ENCODE data around the gene SMARCC1.

SMARCC1 gene

DNA sequence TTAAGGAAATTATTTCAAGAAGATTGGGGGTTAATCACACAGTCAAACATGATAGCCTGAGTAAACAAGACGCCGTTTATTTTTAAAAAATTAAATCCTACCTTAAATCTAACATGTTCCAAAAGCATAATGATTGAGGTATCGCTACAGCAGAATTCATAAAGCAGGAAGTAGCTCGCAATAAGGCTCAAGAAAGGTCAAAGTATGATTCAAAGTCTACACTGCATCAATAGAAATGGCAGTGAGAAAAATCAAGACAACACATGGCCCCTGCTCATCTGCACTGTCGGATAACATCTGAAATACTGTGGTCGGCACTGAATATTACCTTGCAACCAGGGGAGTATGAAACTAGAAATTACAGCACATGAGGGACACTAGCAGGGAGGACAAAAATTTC, 93.2 kb downstream of the SMARCC1 start:
- no peak for DNase-seq

DNA sequence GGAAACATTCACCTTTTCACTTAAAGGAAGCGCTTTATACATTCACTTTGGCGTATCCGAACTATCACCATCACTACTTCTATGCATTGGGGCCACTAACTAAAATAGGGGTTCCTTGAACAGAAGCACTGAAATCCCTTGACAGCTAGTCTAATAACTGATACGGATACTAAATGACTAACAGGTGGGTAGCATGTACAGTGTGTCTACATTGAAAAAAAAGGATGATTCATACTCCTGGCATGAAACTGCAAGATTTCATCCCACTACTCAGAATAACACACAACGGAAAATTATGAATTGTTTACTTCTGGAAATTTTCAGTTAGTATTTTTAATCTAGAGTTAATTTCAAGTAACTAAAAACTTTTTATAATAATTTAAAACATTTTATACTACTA, 96.7 kb downstream of the SMARCC1 start:
- no peak for DNase-seq

DNA sequence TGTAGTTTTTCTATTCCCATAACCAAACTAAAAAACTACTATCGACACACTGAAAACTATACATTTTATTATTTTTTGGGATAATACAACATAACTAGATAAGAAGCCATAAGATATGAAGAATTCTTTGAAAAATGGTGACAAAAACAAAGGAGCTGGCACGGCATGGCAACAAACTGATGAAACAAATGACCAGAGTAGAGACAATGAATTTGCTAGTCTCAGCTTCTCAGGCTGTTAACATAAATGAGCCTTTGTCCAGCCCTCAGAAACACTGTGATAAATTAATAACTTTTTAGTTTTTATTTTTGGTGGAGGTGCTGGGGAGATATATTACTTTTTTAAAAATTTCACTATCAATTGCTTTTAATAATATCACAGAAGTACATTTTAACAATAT, 100.7 kb downstream of the SMARCC1 start:
- DNase-seq, result no peak

DNA sequence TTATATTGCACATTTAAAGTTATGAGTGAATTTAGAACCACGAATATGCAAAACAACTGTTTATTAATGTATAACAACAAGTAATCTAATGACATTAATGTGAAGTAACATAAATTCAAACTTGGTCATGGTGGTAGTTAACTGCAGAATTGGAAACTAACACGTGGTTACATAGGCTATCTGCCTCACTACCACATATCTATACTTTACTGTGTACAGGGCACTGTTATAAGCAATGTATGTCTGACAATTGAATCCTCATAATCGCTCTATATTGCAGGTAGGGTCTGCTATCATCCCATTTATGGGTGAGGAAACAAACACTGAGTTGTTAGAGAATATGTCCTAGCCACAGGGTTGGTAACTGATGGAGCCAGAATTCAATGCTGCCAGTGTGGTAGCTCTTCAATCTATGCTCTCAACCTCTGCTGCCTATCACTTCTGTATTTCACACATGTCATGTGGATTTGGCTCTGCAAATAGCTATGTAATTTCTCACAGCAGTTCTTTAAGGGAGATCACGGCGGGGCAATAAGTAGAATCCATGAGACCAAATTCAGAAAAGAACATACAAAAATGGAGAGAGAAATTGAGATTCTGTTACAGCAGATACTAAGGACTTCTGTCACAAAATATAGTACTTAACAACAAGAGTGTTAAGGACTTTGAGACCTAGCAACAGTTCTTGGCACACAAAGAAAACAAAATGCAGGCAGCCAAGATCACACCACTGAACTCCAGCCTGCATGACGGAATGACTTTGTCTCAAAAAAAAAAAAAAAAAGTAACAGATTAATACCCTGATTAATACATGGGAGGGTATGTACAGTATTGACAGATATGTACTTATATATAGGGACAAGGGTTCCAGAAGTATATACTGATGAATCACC, 103.0 kb downstream of the SMARCC1 start:
- no peak for DNase-seq

DNA sequence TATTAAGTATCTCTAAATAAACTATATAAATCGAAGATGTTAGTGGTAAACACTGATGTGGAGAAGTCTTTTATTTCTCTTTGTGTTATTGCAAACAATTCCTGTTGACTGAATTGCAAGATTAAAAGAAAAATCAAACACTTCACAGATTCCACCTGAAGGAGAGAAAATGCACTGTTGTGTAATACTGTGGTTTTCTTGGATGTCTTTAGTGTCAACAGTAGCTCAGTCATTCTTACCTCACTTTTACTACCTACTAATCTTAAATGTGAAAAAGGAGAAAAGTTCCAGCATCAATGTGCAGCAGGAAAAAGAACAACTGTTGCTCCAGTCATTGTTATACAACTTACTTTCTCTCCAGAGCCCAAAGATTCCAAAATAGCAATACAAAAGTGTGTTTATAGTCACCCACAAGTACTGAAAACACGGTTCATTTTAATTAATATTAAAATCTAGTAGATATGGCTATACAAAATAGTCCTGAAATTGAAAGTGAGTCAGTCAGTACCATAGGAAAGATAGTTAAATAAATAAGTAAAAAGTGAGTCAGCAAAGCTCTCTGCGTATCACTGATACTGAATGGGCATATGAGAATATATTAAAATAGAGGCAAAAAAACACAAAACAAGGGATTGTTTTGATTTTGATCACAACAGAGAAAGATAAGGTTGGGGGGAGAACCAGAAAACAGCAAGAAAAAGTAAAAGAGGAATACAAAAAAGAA, 112.5 kb downstream of the SMARCC1 start:
- DNase-seq, result no peak

DNA sequence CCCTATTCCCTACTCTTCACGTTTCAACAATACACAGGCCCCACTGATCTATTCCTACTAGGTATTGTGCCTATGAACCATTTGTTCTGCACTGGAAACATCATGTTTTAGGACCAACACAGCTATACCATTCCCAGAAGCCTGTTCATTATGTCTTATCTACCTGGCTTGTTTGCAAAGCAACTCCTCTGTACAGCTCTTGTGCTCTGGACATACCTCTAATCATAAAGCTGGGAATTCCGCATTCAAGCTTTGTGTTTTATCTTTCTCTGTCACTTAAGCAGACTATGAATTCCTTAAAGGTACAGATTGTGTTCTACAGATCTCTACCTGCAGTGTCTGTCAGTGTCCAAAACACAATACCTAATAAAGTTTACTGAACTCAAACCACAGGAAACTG, 115.6 kb downstream of the SMARCC1 start:
- no peak for DNase-seq

DNA sequence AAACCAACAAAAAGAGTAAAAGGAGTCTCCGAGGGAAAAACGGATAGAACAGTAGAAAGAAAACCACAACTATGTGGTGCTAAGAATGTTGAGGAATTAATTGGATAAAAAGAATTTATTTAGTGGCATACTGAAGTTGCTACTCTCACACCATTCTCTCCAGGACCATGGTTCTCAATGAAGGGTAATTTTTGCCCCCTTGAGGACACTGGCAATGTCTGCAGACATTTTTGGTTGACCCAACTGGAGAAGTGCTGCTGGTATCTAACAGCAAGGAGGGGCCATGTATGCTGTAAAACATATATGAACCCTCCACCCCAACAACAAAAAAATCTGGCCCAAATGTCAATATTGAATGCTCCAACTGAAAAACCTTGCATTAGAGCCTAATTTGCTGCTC, 117.2 kb downstream of the SMARCC1 start:
- no peak for DNase-seq

DNA sequence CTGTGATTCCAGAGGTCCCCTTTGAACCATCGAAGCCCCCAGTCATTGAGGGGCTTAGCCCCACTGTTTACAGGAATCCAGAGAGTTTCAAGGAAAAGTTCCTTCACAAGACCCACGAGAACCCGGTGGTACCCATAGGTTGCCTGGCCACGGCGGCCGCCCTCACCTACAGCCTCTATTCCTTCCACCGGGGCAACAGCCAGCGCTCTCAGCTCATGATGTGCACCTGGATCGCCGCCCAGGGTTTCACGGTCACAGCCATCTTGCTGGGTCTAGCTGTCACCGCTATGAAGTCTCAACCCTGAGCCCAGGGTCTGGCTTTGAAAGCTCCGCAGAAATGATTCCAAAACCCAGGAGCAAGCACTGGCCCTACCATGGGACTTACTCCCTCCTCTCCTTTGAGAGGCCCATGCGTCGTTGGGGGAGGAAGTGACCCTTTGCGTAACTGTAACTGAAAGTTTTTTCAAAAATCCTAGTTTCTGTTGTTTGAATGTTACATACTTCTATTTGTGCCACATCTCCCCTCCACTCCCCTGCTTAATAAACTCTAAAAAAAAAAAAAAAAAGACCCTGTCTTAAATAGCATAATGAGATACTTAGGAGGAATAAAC, 118.0 kb downstream of the SMARCC1 start:
- no peak for DNase-seq

DNA sequence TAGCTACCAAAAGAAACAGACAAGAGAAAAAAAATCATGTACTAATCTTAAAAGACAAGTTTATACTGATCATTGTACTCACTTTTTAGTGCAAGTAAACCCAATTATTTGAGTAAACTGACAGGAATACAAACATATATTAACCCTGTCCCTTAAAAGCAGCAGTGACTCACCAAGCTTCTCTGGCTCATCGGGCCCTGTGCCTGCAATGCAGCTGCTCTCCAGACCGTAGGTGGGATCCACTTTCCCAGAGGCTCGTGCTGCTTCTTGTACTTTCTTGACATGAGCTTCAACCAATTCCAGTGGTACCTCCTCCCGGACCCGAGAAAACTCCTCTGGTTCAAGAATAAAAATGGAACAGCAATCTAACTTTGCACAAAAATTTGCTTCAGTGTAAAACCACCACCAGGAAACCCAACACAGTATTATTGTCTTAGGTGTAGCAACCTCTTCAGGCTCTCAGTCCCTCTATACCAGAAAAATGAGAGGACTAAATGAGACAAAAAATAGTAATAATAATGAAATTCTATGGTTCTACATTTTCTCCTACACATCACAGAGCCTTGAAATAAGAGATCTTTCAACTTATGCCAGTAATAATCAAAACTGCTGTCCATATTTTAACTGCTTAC, 120.5 kb downstream of the SMARCC1 start:
- peak; percentile 6 for DNase-seq

DNA sequence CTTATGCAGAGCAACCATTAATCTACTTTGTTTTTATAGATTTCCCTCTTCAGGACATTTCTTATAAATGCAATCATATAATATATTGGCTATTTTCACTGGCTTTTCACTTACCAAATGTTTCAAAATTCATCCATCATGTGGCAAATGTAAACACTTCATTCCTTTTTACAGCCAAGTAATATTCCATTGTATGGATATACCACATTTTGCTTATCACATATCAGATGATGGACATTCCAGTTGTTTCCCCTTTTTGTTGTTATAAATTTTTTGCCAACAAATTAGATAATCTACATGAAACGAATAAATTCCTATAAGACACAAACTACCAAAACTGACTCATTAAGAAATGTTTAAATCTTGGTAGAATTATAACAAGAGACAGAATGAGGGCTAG, 123.2 kb downstream of the SMARCC1 start:
- DNase-seq, result no peak

DNA sequence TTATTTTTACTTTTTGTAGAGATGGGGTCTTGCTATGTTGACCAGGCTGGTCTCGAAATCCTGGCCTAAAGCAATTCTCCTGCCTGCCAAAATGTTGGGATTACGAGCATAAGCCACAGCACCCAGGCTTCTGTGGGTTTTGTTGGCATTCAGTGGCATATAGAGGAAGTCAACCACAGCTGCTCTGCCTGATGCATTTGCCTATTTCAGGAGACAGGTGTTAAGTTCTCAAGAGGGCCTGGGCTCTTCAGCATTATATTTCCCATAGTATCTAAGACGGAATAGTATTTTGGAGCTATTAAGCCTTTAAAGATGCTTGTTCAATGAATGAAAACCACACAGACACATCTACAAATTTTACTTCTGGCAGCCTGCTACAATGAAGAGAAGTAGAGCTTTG, 129.6 kb downstream of the SMARCC1 start:
- DNase-seq, result no peak

DNA sequence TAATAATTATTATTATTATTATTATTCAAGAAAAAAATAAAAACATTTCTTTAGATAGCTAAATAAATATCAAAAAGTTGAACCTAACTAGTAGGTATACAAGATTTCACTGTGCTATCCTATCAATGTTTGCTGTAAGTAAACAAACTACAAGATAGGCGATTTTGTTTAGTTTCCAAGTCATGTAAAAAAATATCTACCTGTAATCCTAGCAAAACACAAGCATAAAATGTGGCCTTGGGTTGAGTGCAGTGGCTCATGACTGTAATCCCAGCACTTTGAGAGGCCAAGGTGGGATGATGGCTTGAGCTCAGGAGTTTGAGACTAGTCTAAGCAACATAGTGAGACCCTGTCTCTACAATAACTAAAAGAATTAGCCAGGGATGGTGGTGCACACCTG, 131.4 kb downstream of the SMARCC1 start:
- DNase-seq, result no peak

DNA sequence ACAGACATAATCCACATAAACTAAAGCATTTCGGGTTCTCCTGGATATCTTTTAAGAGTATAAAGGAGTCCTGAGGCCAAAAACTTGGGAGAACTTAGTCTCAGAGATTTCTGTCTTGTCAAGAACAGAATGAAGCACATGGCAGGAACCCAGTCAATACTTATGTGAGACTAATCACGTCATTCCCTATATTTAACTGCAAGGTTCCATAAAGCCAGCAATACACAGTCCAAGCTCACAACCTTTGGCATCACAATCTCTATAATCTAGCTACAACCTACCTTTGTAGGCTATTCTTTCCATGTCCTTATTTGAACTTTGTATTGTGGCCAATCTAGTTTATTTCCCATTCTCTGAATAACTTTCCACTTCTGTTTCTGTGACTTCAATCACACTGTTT, 134.1 kb downstream of the SMARCC1 start:
- DNase-seq, result no peak

DNA sequence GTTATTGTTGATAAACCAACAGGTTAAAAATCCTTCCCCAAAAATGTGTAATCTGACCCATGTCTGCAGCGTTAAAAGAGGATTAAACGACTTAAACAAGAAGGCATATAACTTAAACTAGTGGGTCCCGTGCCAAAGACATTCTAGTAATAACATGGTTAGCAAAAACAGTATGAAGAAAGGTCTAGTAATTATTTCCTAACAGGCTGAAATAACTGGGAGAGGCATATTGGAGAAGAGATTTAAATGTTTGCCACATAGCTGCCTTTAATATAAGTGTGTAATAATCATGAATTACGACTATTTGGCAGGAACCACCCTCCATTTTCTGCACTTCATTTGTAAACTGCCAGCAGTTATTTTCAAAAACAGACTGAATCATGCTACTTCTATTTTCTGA, 135.3 kb downstream of the SMARCC1 start:
- DNase-seq, result no peak

DNA sequence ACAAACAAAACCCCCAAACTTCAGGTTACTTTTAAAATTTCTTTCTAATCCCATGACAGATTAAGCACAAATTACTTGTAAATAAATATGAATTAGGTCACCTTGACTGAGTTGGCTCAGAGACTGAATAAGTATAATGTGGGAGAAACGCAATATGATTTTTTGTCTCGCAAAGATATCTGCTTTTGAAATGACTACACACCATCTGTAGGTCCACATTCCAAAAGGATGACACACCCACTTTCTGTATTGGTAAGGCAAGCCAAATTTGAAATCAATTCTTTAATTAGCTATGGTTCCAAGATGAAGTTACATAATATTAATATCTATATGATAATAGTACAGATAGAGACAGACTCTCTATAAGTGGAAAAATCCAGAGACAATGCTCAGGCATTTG, 136.1 kb downstream of the SMARCC1 start:
- no peak for DNase-seq

DNA sequence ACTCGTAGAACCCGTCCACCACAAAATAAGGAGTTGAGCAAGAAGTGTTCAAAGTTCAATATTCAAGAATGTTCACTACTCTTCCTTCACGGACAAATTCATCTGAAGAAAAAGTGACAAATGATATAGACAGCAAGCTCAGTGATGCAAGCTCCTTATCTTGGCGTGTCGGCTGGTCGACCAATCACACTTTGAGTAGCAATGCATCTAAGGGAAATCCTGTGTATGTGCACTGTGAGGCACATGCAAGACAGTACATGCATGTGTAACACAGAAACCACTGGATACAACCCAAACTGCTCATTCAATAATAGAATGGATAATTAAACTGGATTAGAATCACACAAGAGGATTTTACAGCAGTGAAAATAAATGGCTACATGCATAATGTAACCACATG, 138.6 kb downstream of the SMARCC1 start:
- DNase-seq, result no peak

DNA sequence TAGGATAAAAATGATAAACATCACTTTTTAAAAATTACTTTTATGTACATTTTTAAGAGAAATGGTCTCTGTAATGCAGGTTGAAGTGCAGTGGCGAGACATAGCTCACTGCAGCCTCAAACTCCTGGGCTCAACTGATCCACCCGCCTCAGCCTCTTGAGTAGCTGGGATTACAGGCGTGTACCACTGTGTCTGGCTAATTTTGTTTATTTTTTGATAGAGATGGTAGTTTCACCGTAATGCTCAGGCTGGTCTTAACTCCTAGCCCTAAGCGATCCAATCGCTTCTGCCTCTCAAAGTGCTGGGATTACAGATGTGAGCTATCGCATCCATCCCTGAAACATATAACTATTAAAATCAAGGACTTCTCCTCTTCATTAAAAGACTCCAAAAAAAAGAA, 140.0 kb downstream of the SMARCC1 start:
- no peak for DNase-seq

DNA sequence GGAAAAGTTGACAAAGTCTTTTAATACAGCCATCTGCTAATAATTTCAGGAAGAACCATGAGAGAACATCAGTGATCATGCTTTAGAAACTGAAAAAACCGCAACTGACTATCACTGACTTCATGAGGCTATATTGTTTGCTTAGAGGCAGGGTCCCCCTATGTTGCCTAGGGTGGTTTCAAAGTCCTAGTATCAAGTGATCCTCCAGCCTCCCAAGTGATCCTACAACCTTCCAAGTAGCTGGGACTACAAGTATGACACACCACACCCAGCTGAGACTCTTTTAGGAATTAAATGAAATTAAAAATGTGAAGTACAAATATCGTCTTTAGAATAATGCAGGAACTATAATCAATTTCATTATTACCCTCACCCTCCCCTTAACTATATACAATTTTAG, 144.8 kb downstream of the SMARCC1 start:
- DNase-seq, result no peak

DNA sequence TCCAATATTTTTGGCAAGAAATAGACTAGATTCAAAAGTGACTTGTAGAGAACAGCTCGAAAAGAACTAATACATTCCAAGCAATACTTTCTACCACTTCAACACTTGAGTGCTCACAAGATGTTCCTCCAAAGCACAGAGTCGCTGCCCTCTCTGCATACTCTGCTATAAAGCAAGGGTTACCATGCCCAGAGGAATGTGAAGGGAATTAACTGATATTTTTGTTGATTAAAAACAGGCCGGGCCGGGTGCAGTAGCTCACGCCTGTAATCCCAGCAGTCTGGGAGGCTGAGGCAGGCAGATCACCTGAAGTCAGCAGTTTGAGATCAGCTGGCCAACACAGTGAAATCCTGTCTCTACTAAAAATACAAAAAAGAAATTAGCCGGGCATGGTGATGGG, 145.5 kb downstream of the SMARCC1 start:
- DNase-seq, result no peak

DNA sequence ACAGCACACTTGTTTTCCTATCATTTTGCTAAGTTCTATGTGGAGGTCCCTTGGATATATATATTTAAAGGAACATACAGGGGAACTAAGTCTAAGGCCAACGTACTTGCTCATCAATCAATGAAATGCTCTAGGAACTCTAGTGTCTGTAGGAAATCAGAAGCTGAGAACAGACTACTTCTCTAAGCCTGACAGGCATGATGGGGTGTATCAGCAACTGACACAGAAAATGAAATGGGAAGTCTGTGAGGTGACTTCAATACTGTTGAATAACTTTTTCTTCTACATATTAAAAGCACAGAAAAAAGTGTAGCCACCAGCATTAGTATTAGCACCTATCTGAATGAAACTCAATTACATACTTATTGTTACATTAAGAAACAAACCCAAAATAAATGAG, 146.2 kb downstream of the SMARCC1 start:
- DNase-seq, result no peak

DNA sequence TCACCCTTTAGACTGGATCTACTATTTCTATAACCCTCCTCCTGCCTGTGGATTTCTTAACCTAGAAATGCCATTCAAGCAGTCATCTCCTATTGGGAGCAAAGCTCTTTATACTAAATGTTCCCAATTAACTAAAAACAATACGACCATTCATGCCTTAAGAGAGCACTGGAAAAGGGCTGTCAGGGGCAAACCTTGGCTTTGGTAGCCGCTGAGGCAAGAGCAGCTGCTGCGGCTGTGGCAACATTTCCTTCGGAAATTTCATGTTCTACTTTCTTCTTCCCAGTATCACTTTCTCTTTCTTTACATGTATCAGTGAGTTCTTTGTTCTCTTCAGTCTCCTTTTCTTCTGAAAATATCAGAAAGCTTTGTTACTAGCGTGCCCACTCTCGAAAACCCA, 146.7 kb downstream of the SMARCC1 start:
- DNase-seq, result no peak

DNA sequence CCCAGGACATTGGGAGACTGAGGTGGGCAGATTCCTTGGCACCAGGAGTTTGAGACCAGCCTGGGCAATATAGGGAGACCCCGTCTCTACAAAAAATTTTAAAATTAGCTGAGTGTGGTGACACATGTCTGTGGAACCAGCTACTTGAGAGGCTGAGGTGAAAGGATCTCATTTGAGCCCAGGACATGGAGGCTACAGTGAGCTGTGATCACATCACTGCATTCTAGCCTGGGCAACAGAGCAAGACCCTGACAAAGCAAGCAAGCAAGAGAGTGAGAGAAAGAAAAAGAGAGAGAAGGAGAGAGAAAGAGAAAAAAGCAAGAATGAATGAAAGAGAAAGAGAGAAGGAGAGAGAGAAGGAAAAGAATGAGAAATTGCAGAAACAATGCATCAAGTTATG, 150.9 kb downstream of the SMARCC1 start:
- DNase-seq, result no peak

DNA sequence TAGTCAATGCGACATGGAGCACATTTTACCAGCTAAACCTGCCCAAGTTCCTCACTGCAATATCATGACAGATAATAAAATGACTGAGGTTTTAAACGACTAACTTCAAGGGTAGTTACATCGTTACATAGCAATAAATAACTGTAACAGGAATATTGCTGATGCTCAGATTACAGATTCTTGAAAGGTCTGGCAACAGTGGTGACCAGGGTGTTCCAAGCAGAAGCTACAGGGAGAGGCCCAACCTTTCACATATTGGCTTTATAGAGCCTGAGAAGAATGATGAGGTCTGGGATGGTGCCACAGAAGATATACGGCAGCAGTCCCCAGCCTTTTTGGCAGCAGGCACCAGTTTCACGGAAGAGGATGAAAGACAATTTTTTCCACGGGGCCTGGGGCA, 151.9 kb downstream of the SMARCC1 start:
- DNase-seq, result no peak

DNA sequence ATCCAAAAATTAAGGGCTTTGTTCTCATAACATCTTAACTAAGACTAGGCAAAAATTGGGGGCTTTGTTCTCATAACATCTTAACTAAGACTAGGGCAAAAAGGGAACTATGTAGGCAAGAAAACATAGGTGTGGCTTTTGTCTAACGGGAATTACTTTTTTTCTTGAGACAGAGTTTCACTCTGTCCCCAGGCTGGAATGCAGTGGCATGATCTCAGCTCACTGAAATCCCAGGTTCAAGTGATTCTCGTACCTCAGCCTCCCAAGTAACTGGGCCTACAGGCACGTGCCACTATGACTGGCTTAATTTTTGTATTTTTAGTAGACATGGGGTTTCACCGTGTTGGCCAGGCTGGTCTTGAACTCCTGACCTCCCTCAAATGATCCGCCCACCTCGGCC, 153.3 kb downstream of the SMARCC1 start:
- DNase-seq, result no peak

Measured in T1000 (cell line).